ENCODE measurements around the gene MISP3. TPM values are rescaled to one million over a fixed set of nuclear protein-coding genes. Genes with fewer than 3 reads are reported as not detected.

Gene MISP3
- total and polyA plus RNA-seq, 9 of the 15 experiments (the other 6 are each of a cell fraction or from before 2014, with no cell fraction given) = 0.25 to 5.6 (median 1.6) TPM

GRCh38 chr19:14027856-14028450, 44.6 kb upstream of the MISP3 start, which contains the start of gene RLN3 (continued):
- TF ChIP-seq, protein P1, sequence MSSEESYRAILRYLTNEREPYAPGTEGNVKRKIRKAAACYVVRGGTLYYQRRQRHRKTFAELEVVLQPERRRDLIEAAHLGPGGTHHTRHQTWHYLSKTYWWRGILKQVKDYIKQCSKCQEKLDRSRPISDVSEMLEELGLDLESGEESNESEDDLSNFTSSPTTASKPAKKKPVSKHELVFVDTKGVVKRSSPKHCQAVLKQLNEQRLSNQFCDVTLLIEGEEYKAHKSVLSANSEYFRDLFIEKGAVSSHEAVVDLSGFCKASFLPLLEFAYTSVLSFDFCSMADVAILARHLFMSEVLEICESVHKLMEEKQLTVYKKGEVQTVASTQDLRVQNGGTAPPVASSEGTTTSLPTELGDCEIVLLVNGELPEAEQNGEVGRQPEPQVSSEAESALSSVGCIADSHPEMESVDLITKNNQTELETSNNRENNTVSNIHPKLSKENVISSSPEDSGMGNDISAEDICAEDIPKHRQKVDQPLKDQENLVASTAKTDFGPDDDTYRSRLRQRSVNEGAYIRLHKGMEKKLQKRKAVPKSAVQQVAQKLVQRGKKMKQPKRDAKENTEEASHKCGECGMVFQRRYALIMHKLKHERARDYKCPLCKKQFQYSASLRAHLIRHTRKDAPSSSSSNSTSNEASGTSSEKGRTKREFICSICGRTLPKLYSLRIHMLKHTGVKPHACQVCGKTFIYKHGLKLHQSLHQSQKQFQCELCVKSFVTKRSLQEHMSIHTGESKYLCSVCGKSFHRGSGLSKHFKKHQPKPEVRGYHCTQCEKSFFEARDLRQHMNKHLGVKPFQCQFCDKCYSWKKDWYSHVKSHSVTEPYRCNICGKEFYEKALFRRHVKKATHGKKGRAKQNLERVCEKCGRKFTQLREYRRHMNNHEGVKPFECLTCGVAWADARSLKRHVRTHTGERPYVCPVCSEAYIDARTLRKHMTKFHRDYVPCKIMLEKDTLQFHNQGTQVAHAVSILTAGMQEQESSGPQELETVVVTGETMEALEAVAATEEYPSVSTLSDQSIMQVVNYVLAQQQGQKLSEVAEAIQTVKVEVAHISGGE (CRISPR knock-in tag; IDR thresholded peaks at IDR 0.05) = 0 out of 6 replicates have a peak, but pooled peaks of 1 of the 3 experiments have one; percentile 27
- TF ChIP-seq, protein P2, sequence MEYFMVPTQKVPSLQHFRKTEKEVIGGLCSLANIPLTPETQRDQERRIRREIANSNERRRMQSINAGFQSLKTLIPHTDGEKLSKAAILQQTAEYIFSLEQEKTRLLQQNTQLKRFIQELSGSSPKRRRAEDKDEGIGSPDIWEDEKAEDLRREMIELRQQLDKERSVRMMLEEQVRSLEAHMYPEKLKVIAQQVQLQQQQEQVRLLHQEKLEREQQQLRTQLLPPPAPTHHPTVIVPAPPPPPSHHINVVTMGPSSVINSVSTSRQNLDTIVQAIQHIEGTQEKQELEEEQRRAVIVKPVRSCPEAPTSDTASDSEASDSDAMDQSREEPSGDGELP (CRISPR knock-in tag; IDR thresholded peaks at IDR 0.05; ENCODE audit: borderline replicate concordance) = peak; percentile 37; the same call in 1 of the 2 replicates
- 0 out of 2 replicates have a peak, but pooled peaks have one; percentile 56 for TF ChIP-seq MED1 (CRISPR knock-in tag; IDR thresholded peaks at IDR 0.05; ENCODE audit: borderline replicate concordance)
- 0 out of 4 replicates have a peak, but pooled peaks of 1 of the 2 experiments have one; percentile 15 for TF ChIP-seq MNT (conservative IDR thresholded peaks at IDR 0.05)
- TF ChIP-seq, protein P3, sequence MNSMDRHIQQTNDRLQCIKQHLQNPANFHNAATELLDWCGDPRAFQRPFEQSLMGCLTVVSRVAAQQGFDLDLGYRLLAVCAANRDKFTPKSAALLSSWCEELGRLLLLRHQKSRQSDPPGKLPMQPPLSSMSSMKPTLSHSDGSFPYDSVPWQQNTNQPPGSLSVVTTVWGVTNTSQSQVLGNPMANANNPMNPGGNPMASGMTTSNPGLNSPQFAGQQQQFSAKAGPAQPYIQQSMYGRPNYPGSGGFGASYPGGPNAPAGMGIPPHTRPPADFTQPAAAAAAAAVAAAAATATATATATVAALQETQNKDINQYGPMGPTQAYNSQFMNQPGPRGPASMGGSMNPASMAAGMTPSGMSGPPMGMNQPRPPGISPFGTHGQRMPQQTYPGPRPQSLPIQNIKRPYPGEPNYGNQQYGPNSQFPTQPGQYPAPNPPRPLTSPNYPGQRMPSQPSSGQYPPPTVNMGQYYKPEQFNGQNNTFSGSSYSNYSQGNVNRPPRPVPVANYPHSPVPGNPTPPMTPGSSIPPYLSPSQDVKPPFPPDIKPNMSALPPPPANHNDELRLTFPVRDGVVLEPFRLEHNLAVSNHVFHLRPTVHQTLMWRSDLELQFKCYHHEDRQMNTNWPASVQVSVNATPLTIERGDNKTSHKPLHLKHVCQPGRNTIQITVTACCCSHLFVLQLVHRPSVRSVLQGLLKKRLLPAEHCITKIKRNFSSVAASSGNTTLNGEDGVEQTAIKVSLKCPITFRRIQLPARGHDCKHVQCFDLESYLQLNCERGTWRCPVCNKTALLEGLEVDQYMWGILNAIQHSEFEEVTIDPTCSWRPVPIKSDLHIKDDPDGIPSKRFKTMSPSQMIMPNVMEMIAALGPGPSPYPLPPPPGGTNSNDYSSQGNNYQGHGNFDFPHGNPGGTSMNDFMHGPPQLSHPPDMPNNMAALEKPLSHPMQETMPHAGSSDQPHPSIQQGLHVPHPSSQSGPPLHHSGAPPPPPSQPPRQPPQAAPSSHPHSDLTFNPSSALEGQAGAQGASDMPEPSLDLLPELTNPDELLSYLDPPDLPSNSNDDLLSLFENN (IDR thresholded peaks at IDR 0.05; ENCODE audit: low read depth in 2 of 2, low read length in 2 of 2) = 0 out of 4 replicates have a peak, but pooled peaks of 1 of the 2 experiments have one; percentile 26
- no peak for TF ChIP-seq ZNF518B (CRISPR knock-in tag; IDR thresholded peaks at IDR 0.05)
